Kidney epithelial cell (primary cell): ENCODE measurements around the gene SPATA16. TPM values are rescaled to one million over a fixed set of nuclear protein-coding genes. Genes with fewer than 3 reads are reported as not detected.
"Not testable (repeated sequence)": the region's sequence is repeated elsewhere in the genome, so short reads cannot be mapped to it uniquely, and the experiment has no call there.

Experiments
- DNase-seq: peaks from one replicate; pipeline ENCODE4 v3.0.0-alpha.2; 2010; ENCODE audit warnings: low read depth
- H3K27me3 ChIP-seq: 2 replicates; pipeline ENCODE4 v1.6.0; 2011; ENCODE audit warnings: low read length; ENCODE audit not compliant: control insufficient read depth, insufficient read depth
- H3K36me3 ChIP-seq: 2 replicates; pipeline ENCODE4 v1.5.1; 2011; ENCODE audit warnings: low read length; ENCODE audit not compliant: control insufficient read depth, insufficient read depth
- H3K4me3 ChIP-seq: 2 replicates; pipeline ENCODE4 v1.5.1; 2011; ENCODE audit warnings: low read depth, mild to moderate bottlenecking, control low read depth, low read length
- CTCF ChIP-seq: IDR thresholded peaks from 2 replicates; pipeline ENCODE4 v1.5.1; 2011; ENCODE audit warnings: mild to moderate bottlenecking, moderate library complexity, low read length, control low read depth, inconsistent platforms; ENCODE audit not compliant: insufficient read depth, poor library complexity, severe bottlenecking
- total RNA-seq: library from RNA; depleted of rRNA; stranded (reverse); fragments of >200 nt; gene quantifications from 2 replicates; pipeline ENCODE4 v1.2.3, GENCODE V29; 2015

The SPATA16 gene
- total RNA-seq, 1 donor from 2014 or later, result not detected

DNA sequence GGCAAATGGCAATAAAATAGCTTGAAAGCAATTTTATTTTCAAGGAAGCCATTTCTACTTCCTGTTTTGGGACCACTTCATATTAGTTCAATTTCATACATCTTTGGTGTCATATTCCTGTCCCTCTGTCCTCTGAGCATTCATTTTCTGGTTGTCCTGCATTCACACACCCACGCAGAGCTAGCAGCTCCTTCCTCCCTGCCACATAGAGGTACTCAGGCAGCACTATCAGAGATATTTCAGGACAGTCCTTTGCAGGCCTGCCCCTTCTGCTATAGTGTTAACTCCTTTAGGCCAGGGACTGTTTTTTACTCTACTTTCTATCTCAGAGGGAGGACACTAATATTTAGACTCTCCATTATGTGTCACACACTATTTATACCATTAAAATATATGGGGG, 258.5 kb downstream of the SPATA16 start:
- H3K36me3 ChIP-seq, result no peaks in the 10 kb centered on the region
- no peak overlapping the region for H3K4me3 ChIP-seq
- H3K27me3 ChIP-seq, result no peaks in the 10 kb centered on the region
- TF ChIP-seq CTCF, result no peak
- no peak for DNase-seq

DNA sequence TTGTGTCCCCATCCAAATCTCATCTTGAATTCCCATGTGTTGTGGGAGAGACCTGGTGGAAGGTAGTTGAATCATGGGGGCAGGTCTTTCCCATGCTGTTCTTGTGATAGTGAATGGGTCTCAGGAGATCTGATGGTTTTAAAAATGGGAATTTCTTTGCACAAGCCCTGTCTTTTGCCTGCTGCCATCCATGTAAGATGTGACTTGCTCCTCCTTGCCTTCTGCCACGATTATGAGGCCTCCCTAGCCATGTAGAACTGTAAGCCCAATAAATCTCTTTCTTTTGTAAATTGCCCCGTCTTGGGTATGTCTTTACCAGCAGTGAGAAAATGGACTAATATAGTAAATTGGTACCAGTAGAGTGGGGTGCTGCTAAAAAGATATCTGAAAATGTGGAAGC, 261.7 kb downstream of the SPATA16 start:
- not testable (repeated sequence) for H3K36me3 ChIP-seq, DNase-seq, H3K4me3 ChIP-seq, H3K27me3 ChIP-seq

GRCh38 chr3:172877011-172877410, 264.0 kb downstream of the SPATA16 start:
- no peaks in the 10 kb centered on the region for H3K36me3 ChIP-seq
- no peaks in the 10 kb centered on the region for H3K27me3 ChIP-seq
- no peak for TF ChIP-seq CTCF
- no peak overlapping the region for H3K4me3 ChIP-seq
- DNase-seq, result no peak

GRCh38 chr3:172876297-172876696, 264.7 kb downstream of the SPATA16 start:
- Histone ChIP-seq H3K36me3 (no peaks in the 10 kb centered on the region), H3K27me3 (no peaks in the 10 kb centered on the region), H3K4me3 (no peak overlapping the region)
- DNase-seq, result no peak
- TF ChIP-seq CTCF, result no peak

DNA sequence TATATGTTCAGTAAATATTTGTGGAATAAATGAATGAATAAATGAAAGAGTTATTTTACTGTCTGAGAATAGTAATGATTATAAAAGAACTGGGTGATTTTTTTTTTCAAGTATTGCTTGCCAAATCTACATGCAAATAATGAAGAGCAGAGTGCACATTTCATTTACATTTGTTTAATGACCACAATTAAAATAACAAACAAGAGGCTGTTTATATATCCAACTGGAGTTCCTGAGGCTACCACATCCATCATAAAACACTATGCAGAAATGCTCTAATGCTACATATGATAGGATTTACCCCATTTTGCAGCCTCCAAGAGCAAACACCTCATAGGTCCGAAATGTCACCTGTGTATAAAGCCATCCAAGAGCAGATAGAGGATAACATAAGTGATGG, 266.0 kb downstream of the SPATA16 start:
- no peaks in the 10 kb centered on the region for H3K27me3 ChIP-seq
- no peaks in the 10 kb centered on the region for H3K36me3 ChIP-seq
- no peak for DNase-seq
- no peak overlapping the region for H3K4me3 ChIP-seq
- TF ChIP-seq CTCF, result no peak

DNA sequence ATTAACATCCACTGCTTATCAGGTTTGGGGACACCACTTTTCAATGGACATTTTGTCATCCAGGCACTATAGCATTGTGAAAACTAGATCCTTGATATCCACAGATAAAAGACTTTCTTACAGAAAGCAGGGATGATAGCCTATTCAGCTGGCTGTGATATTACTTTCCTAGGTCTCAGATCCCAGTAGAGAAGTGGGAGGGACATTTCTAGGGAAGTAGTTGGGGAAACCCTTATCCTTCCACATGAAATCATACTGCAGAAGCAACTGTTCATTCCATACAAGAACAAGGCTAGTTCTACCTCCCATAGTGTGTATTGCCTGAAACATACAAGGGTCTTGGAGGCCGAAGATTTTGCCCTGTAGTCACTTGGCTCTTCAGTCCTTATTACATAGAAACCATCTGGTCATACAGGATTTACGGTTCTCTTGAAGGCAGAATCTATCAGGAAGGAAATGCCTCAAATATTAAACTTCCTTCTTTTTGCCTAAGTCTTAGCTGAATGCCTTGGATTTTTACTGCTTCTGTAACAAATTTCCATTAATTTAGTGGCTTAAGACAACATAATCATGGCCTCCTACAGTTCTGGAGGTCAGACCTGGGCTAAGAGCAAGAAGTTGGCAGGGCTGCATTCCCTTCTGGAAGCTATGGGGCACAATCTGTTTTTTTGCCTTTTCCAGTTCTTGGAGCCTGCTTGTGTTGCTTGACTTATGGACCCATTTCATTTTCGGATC, 271.1 kb downstream of the SPATA16 start:
- Histone ChIP-seq H3K36me3 (no peaks in the 10 kb centered on the region), H3K4me3 (no peak overlapping the region), H3K27me3 (no peaks in the 10 kb centered on the region)
- TF ChIP-seq CTCF, result no peak
- DNase-seq, result no peak
